CD4-positive, alpha-beta T cell treated with Interleukin-6 at 100 ng/mL for 8 hours (primary cell): ENCODE data around the gene GPX7.
"Not testable (repeated sequence)": the region's sequence is repeated elsewhere in the genome, so short reads cannot be mapped to it uniquely, and the experiment has no call there.

ENCODE experiments used
- DNase-seq: peaks from one replicate; pipeline ENCODE4 v3.0.0-alpha.2; 2020; ENCODE audit warnings: mixed read lengths, low spot score

Gene GPX7

DNA sequence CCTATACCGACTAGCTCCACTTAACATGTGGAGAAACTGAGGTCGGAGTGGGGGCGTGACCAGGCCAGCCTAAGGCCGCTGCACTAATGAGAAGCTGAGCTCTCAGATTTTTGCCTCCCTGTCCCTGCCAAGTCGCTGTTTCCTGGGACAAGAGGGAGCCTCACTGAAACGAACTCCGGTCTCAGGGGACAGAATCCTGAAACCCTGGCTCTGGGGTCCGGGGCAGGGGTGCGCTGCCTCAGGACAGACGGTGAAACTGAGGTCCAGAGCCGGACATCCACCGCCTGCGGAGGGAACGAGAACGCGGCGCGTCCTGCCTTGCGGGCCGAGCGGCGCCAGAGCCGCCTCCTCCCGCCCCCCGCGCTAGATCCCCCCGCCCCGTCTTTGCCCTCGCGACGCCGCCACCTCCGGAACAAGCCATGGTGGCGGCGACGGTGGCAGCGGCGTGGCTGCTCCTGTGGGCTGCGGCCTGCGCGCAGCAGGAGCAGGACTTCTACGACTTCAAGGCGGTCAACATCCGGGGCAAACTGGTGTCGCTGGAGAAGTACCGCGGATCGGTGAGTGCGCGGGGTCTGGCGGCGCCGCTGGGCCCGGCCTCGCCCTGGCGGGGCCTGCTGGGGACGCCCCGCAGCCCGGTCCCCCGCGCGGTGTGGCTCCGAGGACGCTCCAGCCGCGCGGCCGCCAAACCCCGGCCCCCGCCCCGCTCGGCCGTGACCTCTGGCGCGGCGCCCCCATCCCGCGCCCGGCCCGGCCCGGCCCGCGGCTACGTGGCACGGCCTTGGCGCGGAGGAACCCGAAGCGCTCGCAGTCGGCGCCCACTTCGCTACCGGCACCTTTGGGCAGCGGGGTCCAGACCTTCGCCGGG lies at the start of gene GPX7:
TSS of gene GPX7 (plus strand) at position 381 of the 865 bp plus-strand sequence. CDS start at position 420, 39 bp downstream.
- DNase-seq = peak; percentile 54

DNA sequence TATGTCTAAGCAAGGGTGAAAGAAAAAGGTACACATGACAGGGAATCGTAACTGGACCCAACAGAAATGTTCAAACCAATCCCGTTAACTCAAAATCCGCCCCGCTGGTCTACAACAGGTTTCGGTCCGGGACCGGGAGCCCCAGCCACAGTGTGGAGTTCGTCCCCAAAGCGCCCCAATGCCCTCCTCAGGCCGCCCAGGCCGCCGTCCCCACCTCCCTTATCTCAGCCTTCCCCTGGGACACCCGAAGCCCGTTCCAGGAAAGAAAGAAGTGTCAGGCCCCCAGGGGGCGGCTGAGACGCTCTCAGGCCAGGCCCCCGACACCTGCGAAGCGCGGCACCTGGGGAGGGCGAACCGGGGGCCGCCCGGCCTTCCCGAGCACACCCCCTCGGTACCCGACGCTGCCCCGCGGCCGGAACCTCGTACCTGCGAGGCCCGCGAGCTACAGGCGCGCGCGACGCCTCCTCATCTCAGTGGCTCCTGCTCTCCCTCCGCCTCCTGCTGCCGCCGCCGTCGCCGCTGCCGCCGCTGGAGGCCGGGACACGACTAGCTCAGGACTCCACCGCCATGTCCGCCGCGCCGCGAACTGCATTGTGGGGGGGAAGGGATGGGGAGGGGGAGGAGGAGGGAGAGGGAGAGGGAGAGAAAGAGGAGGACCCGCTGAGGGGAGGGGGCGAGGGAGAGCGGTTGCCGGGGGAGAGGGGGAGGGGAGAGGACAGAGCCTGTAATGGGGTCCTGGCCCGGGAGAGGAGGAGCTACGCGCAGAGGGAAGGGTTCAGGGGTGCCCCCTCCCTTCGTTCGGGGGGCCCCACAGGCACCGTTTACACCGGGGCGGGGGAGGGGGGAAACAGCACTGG lies 49.4 kb upstream of the GPX7 start, which contains the start of gene TUT4:
TSS of gene TUT4 (minus strand) at position 588 of the 857 bp plus-strand sequence. CDS start 26,812 bp downstream, outside the sequence.
- peak; percentile 76 for DNase-seq

DNA sequence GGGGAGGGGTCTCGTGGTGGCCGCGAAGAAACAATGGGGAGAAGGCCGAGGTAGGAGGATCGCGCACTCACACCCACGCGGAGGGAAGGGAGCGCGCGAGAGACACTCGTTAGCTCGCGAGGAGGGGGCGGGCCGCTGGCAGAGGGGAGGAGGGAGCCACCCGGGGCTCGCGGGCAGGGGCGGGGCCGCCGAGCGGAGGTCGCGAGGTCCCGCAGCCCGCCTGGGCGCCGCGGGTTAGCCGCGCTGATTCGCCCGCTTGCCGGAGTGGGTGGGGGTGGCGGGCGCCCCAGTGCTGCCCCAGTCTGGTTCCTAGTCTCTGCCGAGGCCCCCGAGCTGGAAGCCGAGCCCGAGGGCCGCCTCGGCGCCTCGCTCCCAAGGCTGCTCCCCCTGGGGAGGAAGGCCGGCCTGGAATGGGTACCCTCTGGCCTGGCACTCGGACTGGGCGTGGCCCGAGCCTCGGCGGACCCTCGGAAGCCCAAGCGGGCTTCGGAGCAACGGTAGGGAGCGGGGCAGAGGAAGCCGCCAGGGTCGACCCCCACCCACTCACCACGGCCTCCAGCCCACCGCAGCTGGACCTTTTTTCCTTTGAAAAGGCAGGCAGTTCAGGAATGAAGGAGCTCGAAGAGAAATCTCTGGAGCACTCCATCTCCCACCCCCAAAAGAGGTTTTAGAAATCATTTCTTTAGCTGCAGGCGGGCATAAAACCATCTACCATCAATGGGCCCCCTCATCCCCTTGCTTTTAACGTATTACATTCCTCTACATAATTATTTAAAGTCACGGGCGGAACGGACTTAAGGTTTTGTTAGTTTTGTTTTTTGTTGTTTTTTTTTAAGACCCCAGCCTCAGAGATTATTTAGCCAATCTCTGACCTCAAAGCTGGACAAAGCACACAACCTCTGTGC lies 48.6 kb upstream of the GPX7 start:
- DNase-seq = peak; percentile 87

DNA sequence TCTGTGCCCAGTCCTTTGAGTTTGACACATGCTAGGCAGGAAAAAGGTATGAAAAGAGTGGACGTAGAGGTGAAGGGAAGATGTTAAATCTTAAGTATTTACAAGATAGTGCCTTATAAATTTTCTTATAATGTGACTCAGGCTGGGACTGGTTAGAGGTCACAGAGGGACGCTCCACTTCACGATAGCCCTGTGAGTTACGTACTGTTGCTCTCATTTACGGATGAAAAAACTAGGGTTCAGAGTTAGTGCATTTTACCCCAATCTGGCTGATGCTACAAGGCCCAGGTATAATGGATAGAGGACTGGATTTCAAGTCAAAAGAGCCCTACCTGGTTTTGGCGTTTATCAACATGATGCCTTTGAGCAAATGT lies 47.9 kb upstream of the GPX7 start:
- no peak for DNase-seq

DNA sequence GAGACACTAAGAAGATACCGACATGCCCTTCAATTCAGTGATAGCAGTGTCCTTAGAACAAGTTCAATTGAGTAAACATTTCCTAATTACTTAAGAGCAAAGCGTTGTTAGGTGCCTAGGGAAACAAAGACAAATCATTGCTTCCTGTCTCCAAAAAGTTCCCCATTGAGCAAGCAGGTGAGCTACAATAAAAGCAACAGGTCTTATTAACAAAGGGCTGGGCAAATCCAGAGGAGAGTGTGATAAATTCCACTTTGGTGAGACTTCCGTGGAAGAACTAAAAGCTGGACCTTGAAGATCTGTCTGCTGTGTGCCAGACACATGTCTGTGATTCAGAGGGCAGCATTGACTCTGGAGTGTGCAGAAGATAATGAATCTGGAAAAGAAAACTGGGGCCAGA lies 47.4 kb upstream of the GPX7 start:
- DNase-seq = no peak

DNA sequence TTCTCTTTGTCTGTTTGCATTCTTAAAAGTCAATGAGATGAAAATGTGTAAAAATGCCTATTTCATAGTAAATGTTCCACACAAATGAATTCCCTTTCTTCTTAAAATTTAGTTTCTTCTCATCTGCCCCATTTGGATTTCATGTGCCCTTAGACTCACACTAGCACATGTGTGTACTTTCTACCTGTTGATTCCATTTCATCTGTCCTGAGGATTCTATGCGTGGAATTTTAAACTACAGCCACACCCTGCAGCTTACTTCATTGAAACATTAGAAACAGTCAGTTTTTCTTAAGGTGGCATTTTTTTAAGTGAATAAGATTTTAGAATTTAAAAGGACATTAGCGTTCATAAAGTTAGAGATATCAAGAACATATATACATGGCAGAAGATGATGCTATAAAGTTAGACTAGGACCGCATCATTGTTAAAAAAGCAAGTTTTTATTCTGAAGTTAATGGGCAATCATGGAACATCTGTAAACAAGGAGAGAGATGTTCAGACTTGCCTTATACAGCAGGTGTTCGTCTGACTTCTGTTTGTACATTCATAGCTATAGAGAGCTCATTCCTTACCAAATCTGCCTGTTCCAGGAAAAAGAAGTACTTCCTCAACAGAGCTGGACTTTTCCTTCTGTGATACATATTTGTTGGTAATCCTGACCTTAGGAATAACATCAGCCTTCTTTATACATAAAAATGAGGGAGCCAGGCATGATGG lies 45.4 kb upstream of the GPX7 start:
- DNase-seq = no peak

DNA sequence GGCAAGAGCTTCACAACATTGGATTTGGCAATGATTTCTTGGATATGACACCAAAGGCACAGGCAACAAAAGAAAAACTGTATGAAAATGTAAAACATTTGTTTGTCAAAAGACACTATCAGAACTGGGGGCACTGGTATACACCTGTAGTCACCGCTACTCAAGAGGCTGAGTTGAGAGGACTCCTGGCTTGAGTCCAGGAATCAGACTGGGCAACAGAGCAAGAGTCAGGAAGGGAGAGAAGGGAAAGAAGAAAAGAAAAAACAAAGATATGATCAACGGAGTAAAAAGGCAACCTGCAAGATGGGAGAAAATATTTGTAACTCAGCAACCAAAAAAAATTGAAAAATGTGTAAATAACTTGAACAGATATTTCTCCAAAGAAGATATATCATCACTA lies 43.2 kb upstream of the GPX7 start:
- no peak for DNase-seq

DNA sequence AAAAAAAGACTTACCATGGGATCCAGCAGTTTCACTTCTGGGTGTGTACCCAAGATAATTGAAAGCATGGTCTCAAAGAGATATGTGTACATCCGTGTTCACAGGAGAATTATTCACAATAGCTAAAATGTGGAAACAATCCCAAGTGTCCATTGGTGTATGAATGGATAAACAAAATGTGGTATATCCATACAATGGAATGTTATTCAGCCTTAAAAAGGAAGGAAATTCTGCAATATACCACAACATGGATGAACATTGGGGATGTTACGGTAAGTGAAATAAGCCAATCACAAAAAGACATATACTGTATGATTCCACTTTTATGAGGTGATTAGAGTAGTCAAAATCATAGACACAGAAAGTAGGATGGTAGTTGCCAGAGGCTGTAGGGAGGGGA lies 42.3 kb upstream of the GPX7 start:
- DNase-seq = no peak

DNA sequence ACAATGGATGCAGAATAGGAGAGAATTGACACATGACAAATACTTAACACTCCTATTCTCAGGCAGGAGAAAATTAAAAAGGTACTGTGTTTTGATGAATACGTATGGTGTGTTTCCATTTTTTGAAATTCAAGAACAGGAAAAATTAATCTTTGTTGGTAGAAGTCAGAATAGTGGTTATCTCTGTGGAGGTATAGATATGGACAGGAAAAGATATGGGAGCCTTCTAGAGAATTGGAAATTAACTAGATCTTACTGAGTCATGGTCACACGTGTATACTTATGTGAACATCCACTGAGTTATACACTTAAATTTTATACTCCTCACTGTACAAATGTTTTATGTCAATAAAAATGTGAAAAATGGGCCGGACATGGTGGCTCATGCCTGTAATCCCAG lies 39.4 kb upstream of the GPX7 start:
- DNase-seq = no peak

DNA sequence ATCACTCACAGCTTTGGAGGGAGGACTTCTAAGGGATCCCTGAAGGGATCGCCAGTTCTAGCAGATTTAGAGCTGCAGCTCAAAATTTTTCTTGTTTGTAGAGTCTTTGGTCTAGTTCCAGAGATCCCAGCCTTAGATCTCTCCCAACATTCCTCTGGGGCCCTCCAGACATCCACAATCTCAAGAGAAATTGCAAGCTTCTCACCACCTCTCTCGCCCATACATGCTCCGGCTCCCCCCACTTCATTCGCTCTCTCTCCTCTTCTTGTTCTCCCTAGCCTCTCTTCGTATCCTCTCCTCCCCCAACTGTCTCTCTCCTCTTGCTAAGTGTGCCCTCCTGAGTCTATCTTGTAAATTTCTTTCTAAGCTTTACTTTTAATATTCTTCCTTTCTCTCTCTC lies 34.2 kb upstream of the GPX7 start:
- DNase-seq = no peak

DNA sequence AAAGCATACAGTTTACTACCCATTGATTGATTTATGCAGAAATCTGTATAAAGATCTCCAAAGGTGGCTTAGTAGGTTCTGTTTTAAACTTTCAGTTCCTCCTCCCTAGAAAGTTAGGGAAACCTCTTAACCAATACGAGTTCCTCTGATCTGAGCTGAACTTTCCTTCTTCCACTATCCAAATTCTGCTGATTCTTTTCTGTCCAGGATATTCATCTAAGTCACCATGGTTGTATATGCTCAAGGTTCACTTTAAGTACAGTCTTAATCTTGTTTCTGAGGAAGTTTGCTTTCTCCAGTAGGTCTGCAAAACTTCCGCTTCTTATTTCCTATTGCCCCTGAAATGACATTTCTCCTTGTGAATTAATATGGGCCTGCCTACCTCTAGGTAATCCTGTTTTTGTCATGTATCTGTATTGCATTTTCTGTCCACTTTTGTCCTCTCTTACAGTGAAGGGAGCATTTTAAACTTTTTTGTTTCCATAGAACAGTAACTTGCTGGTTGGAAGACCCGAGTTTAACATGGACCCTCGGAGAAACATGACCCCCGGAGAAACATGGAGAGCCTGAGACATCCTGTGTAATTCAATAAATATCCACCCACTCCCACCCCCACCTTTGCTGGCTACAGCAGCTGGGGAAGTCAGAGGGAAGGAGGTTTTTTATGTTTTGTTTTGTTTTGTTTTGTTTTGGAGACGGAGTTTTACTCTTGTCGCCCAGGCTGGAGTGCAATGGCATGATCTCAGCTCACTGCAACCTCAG lies 32.5 kb upstream of the GPX7 start:
- no peak for DNase-seq

DNA sequence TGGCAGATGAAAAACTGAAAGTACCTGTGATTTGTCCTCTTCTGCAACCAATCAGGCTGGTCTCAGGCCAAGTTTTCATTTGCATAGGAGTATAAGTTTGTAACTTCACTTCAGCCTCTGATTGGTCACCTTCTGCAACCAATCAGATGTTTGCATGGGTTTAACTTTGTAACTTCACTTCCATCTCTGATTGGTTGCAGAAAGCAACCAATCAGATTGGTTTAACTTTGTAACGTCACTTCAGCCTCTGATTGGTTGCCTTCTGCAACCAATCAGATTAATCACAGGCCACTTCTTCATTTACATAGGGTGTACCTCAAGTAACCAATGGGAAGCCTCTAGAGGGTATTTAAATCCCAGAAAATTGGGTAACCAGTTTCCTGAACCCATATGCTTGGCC lies 30.4 kb upstream of the GPX7 start:
- no peak for DNase-seq

DNA sequence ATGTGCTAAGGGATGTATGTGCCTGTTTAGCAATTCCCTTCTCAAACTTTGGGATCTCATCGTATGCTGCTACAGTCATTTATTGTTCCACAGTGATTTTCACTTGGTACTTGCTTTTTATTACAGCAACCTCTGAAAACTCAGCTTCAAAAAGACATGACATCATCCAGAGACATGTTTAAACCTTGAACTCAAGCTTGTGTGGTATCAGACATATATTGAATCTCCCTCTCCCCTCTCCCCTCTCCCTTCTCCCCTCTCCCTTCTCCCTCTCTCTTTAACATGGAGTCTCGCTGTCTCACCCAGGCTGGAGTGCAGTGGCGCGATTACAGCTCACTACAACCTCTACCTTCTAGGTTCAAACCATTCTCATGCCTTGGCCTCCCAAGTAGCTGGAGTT lies 29.8 kb upstream of the GPX7 start:
- no peak for DNase-seq

DNA sequence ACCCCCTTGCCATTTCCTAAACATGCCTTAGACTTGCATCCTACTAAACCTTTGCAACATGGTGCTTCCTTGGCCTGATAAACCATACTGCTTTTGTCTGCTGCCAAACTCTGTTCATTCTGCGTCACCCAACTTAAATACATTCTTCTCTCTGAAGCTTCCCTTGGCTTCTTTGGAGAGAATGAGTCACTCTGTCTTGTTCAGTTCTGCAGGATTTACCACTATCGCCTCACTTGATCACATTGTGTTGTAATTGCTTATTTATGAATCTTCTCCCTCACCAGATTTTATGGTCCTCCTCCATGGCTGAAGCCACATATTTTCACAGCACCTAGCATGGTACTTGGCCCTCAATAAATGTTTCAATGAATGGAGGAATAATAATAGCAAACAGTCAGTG lies 27.6 kb upstream of the GPX7 start:
- no peak for DNase-seq

DNA sequence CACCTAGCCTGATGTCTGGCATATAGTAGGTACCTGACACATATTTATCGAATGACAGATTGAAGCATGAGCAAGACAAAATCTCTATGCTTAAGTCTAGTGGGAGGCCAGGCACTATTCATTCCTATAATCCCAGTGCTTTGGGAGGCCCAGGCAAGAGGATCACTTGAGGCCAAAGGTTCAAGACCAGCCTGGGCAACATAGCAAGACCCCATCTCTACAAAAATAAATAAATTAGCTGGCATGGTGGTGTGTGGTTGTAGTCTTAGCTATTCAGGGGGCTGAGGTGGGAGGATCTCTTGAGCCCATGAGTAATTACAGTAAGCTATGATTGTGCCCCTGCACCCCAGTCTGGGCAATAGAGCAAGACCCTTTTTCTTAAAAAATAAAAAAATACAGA lies 26.1 kb upstream of the GPX7 start:
- DNase-seq = no peak

DNA sequence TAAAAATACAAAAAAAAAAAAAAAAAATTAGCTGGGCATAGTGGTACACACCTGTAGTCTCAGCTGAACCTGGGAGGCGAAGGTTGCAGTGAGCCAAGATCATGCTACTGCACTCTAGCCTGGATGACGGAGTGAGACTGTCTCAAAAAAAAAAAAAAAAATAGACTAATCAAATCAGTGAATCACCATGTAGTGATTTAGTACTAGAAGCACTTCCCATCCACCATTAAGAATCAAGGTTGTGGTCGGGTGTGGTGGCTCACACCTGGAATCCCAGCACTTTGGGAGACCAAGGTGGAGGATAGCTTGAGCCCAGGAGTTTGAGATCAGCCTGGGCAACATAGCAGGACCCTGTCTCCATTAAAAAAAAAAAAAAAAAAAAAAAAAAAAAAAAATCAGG lies 24.1 kb upstream of the GPX7 start:
- not testable (repeated sequence) for DNase-seq

DNA sequence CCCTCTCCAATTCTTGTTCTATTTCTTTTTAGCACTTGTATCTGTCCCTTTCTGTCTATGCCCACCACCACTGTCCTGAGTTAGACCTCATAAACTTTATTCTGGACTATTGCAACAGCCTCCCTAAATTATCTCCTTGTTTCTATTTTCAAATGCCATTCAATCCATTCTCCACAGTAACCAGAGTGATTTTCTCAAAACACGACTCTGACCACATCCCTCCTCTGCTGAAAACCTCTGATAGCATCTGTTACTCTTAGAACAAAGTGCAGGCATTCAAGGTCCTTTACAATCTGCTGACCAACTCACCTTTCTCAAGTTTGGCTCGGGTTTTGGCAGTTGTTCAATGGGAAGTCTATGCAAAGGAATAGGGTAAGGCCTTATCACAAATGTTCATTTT lies 22.8 kb upstream of the GPX7 start:
- no peak for DNase-seq

DNA sequence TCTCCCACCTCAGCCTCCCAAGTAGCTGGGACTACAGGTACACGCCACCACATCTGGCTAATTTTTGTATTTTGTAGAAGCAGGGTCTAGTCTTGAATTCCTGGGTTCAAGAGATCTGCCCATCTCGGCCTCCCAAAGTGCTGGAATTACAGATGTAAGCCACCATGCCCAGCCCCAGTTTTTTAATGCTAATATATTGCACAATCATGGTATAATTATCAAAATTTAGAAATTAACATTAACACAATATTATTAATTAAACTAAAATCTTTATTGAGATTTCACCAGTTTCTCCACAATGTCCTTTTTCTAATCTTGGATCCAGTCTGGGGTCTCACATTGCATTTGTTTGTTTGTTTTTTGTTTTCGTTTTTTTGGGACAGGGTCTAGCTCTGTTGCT lies 21.9 kb upstream of the GPX7 start:
- DNase-seq = no peak

DNA sequence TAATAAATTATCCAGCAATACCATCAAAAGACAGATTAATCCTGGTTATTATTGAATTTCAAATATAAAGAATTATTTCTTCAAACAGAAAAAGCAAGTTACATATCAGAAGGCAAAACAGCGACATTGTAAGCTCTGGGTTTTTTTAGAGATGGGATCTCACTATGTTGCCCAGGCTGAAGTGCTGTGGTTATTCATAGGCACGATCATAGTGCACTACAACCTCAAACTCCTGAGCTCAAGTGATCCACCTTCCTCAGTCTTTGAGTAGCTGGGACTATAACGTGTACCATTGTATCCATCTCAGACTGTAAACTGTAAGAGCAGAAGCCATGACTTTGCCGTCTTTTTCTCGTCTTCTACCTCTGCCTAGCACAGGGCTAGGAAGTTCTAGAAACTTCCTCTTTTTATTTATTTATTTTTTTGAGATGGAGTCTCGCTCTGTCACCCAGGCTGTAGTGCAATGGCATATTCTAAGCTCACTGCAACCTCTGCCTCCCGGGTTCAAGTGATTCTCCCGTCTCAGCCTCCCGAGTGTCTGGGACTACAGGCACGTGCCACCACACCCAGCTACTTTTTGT lies 20.0 kb upstream of the GPX7 start:
- DNase-seq = no peak

DNA sequence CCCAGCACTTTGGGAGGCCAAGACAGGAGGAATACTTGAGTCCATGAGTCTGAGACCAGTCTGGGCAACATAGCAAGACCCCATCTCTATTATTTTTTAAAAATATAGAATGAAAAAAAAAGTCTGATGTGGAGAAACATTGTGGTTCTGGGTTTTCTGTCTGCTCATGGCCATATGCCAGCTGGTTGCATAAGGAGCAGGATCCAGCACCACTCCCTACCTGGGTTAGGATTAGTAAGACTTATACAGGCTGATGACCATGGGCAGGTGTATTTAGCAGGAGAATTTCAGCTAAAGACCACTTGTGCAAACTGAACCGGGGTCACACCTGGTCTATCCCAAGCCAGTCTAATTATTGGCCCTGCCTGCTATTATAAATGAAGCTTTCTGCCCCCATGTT lies 16.7 kb upstream of the GPX7 start:
- no peak for DNase-seq
